ENCODE results near the gene MS4A15. TPM values are rescaled to one million over a fixed set of nuclear protein-coding genes. Genes with fewer than 3 reads are reported as not detected.

Gene MS4A15
- total and polyA plus RNA-seq, 2 experiments from 2014 or later = not detected

DNA sequence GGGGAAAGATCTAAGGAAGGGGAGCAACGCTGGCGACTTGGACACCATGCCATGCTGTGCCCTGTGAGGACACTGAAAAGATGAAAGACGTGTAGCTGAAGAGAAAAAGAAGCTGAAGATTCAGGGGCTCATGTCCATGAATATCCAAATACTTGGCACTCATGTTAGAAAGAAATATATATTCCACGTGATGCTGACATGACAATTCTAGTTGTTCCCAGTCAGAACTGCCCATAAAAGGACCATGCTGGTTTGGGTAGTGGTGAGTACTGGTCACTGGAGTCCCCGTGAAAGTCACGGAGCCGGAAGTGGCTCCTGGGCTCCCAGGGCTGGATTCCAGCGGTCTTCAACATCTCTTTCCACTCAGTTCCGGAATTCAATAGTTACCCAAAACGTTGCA, 9.9 kb downstream of the MS4A15 start:
- WGBS, 2 experiments (ENCODE audit: low coverage in 1 of 2, low lambda C conversion rate in 2 of 2, missing lambda C conversion rate in 2 of 2) = 37% methylated on average over 10 of the region's 10 CpGs
- peaks cover 43% of the 10 kb centered on the region for H3K27me3 ChIP-seq (replicated peaks; ENCODE audit: insufficient read depth)
- no peak for DNase-seq
- H3K9me2 ChIP-seq (ENCODE audit: insufficient read depth) = no peaks in the 10 kb centered on the region
- H3K4me3 ChIP-seq = no peak overlapping the region
- no peaks in the 10 kb centered on the region for H3F3A ChIP-seq (ENCODE audit: insufficient read depth)
- H3K9me3 ChIP-seq (ENCODE audit: low read depth) = no peaks in the 10 kb centered on the region
- no peaks in the 10 kb centered on the region for H3K79me2 ChIP-seq (ENCODE audit: insufficient read depth)
- H4K20me1 ChIP-seq (ENCODE audit: insufficient read depth) = no peaks in the 10 kb centered on the region
- H2AFZ ChIP-seq = no peak overlapping the region
- H3K27ac ChIP-seq = no peak overlapping the region
- no peak overlapping the region for H3K4me2 ChIP-seq (ENCODE audit: unreplicated experiment)
- no peaks in the 10 kb centered on the region for H3K4me1 ChIP-seq (ENCODE audit: insufficient read depth)
- no peak for TF ChIP-seq EZH2 (IDR thresholded peaks at IDR 0.05; ENCODE audit: insufficient read depth, poor library complexity, severe bottlenecking)
- TF ChIP-seq EZH2phosphoT487 (IDR thresholded peaks at IDR 0.05; ENCODE audit: insufficient read depth, low read depth) = no peak
- no peak overlapping the region for H3K9ac ChIP-seq
- in situ Hi-C loops (cut with MboI) = no loop called here
- H3K36me3 ChIP-seq (ENCODE audit: low read depth) = no peaks in the 10 kb centered on the region

DNA sequence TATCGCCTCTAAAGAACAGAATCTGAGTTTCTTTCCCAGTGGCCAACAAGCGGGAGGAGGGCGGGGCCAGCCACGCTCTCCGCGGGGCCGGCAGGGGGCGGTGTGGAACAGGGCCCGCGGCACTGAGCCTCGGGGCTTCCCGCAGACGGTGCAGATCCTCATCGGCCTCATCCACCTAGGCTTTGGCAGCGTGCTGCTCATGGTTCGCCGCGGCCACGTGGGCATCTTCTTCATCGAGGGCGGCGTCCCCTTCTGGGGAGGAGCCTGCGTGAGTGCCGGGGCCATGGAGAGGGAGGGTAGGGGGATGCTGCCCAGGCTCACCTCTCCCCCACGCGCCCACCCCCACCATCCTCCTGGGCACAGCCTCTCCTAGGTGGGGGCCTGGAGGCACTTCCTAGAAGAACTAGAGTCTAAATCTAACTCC, 10.7 kb downstream of the MS4A15 start:
- TF ChIP-seq EZH2phosphoT487 (IDR thresholded peaks at IDR 0.05; ENCODE audit: insufficient read depth, low read depth) (no peak), EZH2 (IDR thresholded peaks at IDR 0.05; ENCODE audit: insufficient read depth, poor library complexity, severe bottlenecking) (no peak)
- Histone ChIP-seq H3K79me2 (ENCODE audit: insufficient read depth) (no peaks in the 10 kb centered on the region), H3F3A (ENCODE audit: insufficient read depth) (no peaks in the 10 kb centered on the region), H3K9ac (no peak overlapping the region), H2AFZ (no peak overlapping the region), H4K20me1 (ENCODE audit: insufficient read depth) (no peaks in the 10 kb centered on the region), H3K36me3 (ENCODE audit: low read depth) (no peaks in the 10 kb centered on the region), H3K27ac (no peak overlapping the region), H3K4me1 (ENCODE audit: insufficient read depth) (no peaks in the 10 kb centered on the region), H3K9me3 (ENCODE audit: low read depth) (no peaks in the 10 kb centered on the region), H3K4me2 (ENCODE audit: unreplicated experiment) (no peak overlapping the region), H3K4me3 (no peak overlapping the region), H3K27me3 (replicated peaks; ENCODE audit: insufficient read depth) (peaks cover 37% of the 10 kb centered on the region), H3K9me2 (ENCODE audit: insufficient read depth) (no peaks in the 10 kb centered on the region)
- in situ Hi-C loops (cut with MboI) = no loop called here
- WGBS, 2 experiments (ENCODE audit: low coverage in 1 of 2, low lambda C conversion rate in 2 of 2, missing lambda C conversion rate in 2 of 2) = 12 to 22% methylated on average over 15 to 19 of the region's 26 CpGs
- DNase-seq = peak; percentile 41

DNA sequence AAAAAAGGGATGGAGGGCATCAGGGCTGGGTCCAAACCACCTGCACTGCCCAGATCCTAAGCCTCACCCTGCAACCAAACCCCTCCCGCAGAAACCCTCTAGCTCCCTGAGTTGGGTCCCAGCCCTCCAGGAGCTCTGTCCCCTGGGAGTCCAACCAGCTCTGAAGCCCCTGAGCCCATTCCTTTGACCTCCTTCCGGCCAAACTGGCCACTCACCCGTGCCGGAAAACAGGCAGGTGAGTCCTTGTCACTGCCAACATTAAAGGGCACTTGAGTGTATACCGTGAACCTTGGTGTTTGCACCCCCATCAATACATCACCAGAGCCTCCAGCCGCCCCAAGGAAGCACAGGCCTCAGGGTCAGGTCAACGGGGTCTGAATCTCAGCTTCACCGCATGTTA, 11.5 kb downstream of the MS4A15 start:
- H3K9me2 ChIP-seq (ENCODE audit: insufficient read depth) = no peaks in the 10 kb centered on the region
- H3K27me3 ChIP-seq (replicated peaks; ENCODE audit: insufficient read depth) = peaks cover 31% of the 10 kb centered on the region
- in situ Hi-C loops (cut with MboI) = no loop called here
- H3K9me3 ChIP-seq (ENCODE audit: low read depth) = no peaks in the 10 kb centered on the region
- WGBS, 2 experiments (ENCODE audit: low coverage in 1 of 2, low lambda C conversion rate in 2 of 2, missing lambda C conversion rate in 2 of 2) = 75 to 79% methylated on average over 8 of the region's 8 CpGs
- no peaks in the 10 kb centered on the region for H3K4me1 ChIP-seq (ENCODE audit: insufficient read depth)
- H3K4me2 ChIP-seq (ENCODE audit: unreplicated experiment) = no peak overlapping the region
- H3K27ac ChIP-seq = no peak overlapping the region
- H4K20me1 ChIP-seq (ENCODE audit: insufficient read depth) = no peaks in the 10 kb centered on the region
- no peak for TF ChIP-seq EZH2phosphoT487 (IDR thresholded peaks at IDR 0.05; ENCODE audit: insufficient read depth, low read depth)
- no peak for TF ChIP-seq EZH2 (IDR thresholded peaks at IDR 0.05; ENCODE audit: insufficient read depth, poor library complexity, severe bottlenecking)
- H3K36me3 ChIP-seq (ENCODE audit: low read depth) = no peaks in the 10 kb centered on the region
- DNase-seq = no peak
- no peak overlapping the region for H3K4me3 ChIP-seq
- H3F3A ChIP-seq (ENCODE audit: insufficient read depth) = no peaks in the 10 kb centered on the region
- H3K9ac ChIP-seq = no peak overlapping the region
- no peaks in the 10 kb centered on the region for H3K79me2 ChIP-seq (ENCODE audit: insufficient read depth)
- H2AFZ ChIP-seq = no peak overlapping the region

DNA sequence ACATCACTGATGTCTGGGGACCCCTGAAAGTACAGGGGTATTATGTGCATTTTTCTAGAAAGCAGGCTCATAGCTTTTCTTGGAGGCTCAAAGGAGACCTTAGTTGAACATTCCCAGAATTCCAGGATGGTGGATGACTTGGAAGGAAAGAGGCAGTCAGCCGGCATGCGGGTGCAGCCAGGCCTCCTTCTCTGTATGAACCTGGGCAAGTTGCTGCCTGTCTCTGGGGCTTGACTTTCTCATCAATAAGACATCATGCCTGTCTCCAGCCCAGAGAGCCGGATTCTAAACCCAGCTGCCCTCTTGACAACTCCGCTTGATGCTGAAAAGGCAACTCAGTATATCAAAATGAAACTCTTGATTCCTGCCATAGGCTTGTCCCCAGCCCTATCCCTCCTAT, 12.6 kb downstream of the MS4A15 start:
- Histone ChIP-seq H3K79me2 (ENCODE audit: insufficient read depth) (no peaks in the 10 kb centered on the region), H3K36me3 (ENCODE audit: low read depth) (no peaks in the 10 kb centered on the region), H3K27me3 (replicated peaks; ENCODE audit: insufficient read depth) (peaks cover 28% of the 10 kb centered on the region), H3K4me2 (ENCODE audit: unreplicated experiment) (no peak overlapping the region), H3K9me2 (ENCODE audit: insufficient read depth) (no peaks in the 10 kb centered on the region), H3K4me3 (no peak overlapping the region), H3K4me1 (ENCODE audit: insufficient read depth) (no peaks in the 10 kb centered on the region), H3K9ac (no peak overlapping the region), H3K9me3 (ENCODE audit: low read depth) (no peaks in the 10 kb centered on the region), H2AFZ (no peak overlapping the region), H3K27ac (no peak overlapping the region), H4K20me1 (ENCODE audit: insufficient read depth) (no peaks in the 10 kb centered on the region), H3F3A (ENCODE audit: insufficient read depth) (no peaks in the 10 kb centered on the region)
- in situ Hi-C loops (cut with MboI) = no loop called here
- DNase-seq = no peak
- 48 to 55% methylated on average over 4 of the region's 4 CpGs for WGBS, 2 experiments (ENCODE audit: low coverage in 1 of 2, low lambda C conversion rate in 2 of 2, missing lambda C conversion rate in 2 of 2)
- TF ChIP-seq EZH2phosphoT487 (IDR thresholded peaks at IDR 0.05; ENCODE audit: insufficient read depth, low read depth) (no peak), EZH2 (IDR thresholded peaks at IDR 0.05; ENCODE audit: insufficient read depth, poor library complexity, severe bottlenecking) (no peak)

DNA sequence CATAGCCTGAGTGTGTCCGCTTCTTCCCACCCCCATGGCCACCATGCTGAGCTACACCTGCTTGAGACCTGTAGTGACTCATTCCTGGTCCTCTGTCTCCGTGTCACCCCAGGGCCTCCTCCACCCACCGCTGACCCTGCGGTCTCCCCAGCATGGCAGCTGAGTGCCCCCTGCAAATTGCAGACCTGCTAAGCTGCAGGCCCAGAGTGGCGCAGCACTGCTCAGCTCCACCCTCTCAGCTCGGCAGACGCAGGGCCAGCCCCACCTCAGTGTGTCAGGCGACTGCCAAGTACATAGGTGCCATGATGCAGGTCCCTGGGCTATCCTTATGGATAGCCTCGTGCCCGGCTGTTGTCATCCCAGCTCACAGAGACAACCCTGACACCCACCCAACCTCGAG, 13.1 kb downstream of the MS4A15 start:
- H3F3A ChIP-seq (ENCODE audit: insufficient read depth) = no peaks in the 10 kb centered on the region
- H3K4me1 ChIP-seq (ENCODE audit: insufficient read depth) = no peaks in the 10 kb centered on the region
- H3K4me3 ChIP-seq = no peak overlapping the region
- DNase-seq = no peak
- no peak overlapping the region for H3K9ac ChIP-seq
- no peaks in the 10 kb centered on the region for H3K9me3 ChIP-seq (ENCODE audit: low read depth)
- H3K27me3 ChIP-seq (replicated peaks; ENCODE audit: insufficient read depth) = peaks cover 24% of the 10 kb centered on the region
- in situ Hi-C loops (cut with MboI) = no loop called here
- TF ChIP-seq EZH2phosphoT487 (IDR thresholded peaks at IDR 0.05; ENCODE audit: insufficient read depth, low read depth) (no peak), EZH2 (IDR thresholded peaks at IDR 0.05; ENCODE audit: insufficient read depth, poor library complexity, severe bottlenecking) (no peak)
- H3K4me2 ChIP-seq (ENCODE audit: unreplicated experiment) = no peak overlapping the region
- H3K27ac ChIP-seq = no peak overlapping the region
- H3K79me2 ChIP-seq (ENCODE audit: insufficient read depth) = no peaks in the 10 kb centered on the region
- 71 to 78% methylated on average over 9 to 11 of the region's 11 CpGs for WGBS, 2 experiments (ENCODE audit: low coverage in 1 of 2, low lambda C conversion rate in 2 of 2, missing lambda C conversion rate in 2 of 2)
- no peak overlapping the region for H2AFZ ChIP-seq
- H3K36me3 ChIP-seq (ENCODE audit: low read depth) = no peaks in the 10 kb centered on the region
- H4K20me1 ChIP-seq (ENCODE audit: insufficient read depth) = no peaks in the 10 kb centered on the region
- no peaks in the 10 kb centered on the region for H3K9me2 ChIP-seq (ENCODE audit: insufficient read depth)
